ENCODE results near the gene OR7C2. TPM values are rescaled to one million over a fixed set of nuclear protein-coding genes. Genes with fewer than 3 reads are reported as not detected.

The OR7C2 gene
- total RNA-seq, 6 experiments from 2014 or later = not detected

DNA sequence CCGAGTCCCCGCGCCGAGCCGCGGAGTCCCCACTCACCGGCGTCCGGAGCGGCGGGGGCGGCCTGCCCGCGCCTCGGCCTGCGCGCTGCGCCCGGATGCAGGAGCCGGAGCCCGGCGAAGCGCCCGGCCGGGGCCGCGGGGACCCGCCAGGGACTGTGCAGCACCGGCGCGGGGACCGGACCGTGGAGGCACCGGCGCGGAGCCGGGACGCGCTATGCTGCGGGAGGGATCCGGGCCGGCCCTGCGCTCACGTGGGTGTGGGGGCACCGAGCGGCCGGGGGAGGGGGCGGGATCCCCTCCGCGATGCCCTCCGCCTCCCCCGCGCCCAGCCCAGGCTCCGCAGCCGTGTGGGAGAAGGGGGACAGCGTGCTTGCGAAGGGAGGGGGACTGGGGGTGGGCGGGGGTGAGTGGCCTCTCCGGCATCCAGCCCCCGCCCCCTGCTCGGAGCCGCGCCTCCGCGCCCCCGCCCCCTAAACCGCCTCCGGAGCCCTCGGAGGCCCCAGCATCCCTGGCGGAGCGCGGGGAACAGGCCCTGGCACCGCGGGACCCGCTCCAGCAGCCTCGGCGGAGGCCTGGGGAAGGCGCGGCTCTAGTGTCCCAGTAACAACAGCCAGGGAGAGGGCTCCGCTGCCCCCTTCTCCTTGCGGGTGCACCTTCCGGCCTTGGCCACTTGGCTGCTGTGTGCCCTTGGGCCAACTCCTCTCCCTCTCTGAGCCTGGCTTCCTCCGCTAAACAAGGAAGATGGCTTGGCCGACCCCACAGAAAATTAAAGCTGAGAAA, 38.4 kb downstream of the OR7C2 start, which contains the start of gene SLC1A6:
Gene SLC1A6, minus strand, starts transcription at position 389 of the 780 bp plus-strand sequence. CDS start 6,954 bp downstream, outside the sequence.
- ATAC-seq = no peak
- no peak for DNase-seq
- under 1% methylated on average over 12 of the region's 84 CpGs for WGBS (ENCODE audit: insufficient coverage, low coverage, low lambda C conversion rate, missing lambda C conversion rate)
- H3K4me3 ChIP-seq = no peak within 1 kb of the TSS
- H3K4me1 ChIP-seq = no peaks in the 10 kb centered on the region
- H3K27me3 ChIP-seq = no peaks in the 10 kb centered on the region
- intact Hi-C loops (cut with DNase I) = no loop called here
- H3K9me3 ChIP-seq = no peaks in the 10 kb centered on the region
- H3K27ac ChIP-seq = no peak within 1 kb of the TSS
- TF ChIP-seq, protein P1, sequence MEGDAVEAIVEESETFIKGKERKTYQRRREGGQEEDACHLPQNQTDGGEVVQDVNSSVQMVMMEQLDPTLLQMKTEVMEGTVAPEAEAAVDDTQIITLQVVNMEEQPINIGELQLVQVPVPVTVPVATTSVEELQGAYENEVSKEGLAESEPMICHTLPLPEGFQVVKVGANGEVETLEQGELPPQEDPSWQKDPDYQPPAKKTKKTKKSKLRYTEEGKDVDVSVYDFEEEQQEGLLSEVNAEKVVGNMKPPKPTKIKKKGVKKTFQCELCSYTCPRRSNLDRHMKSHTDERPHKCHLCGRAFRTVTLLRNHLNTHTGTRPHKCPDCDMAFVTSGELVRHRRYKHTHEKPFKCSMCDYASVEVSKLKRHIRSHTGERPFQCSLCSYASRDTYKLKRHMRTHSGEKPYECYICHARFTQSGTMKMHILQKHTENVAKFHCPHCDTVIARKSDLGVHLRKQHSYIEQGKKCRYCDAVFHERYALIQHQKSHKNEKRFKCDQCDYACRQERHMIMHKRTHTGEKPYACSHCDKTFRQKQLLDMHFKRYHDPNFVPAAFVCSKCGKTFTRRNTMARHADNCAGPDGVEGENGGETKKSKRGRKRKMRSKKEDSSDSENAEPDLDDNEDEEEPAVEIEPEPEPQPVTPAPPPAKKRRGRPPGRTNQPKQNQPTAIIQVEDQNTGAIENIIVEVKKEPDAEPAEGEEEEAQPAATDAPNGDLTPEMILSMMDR (IDR thresholded peaks at IDR 0.05) = no peak
- no peak for TF ChIP-seq POLR2A (IDR thresholded peaks at IDR 0.05)
- no peaks in the 10 kb centered on the region for H3K36me3 ChIP-seq

DNA sequence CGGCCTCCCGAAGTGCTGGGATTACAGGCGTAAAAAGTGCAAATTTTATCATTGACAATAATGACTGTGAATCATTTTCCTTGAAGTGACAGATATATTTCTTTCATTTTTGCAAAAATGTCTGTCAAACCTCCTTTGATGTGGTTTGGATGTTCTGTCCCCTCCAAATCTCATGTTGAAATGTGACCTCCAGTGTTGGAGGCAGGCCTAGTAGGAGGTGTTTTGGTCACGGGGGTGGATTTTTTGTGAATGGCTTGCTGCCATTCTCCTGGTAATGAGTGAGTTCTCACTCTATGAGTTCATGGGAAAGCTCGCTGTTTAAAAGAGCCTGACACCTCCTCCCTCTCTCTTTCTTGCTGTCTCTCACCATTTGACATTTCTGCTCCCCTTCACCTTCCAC, 43.8 kb downstream of the OR7C2 start:
- H3K27me3 ChIP-seq = no peaks in the 10 kb centered on the region
- H3K4me3 ChIP-seq = no peak overlapping the region
- no peak for DNase-seq
- 57% methylated on average over 4 of the region's 5 CpGs for WGBS (ENCODE audit: insufficient coverage, low coverage, low lambda C conversion rate, missing lambda C conversion rate)
- intact Hi-C loops (cut with DNase I) = no loop called here
- no peaks in the 10 kb centered on the region for H3K36me3 ChIP-seq
- ATAC-seq = no peak
- TF ChIP-seq, protein P1 (IDR thresholded peaks at IDR 0.05) = no peak
- no peak for TF ChIP-seq POLR2A (IDR thresholded peaks at IDR 0.05)
- H3K9me3 ChIP-seq = no peaks in the 10 kb centered on the region
- H3K27ac ChIP-seq = no peak overlapping the region
- H3K4me1 ChIP-seq = no peaks in the 10 kb centered on the region

Other genes with a start within 250 kb of the OR7C2 start
- gene ADGRE2, start 162.9 kb upstream of the OR7C2 start, total RNA-seq = 1 to 10 TPM; 1.6 to 5.7 (median 1.9) TPM
- gene OR7A5, start 106.3 kb upstream of the OR7C2 start, total RNA-seq = not detected
- gene OR7C1, start 106.3 kb upstream of the OR7C2 start, total RNA-seq = under 1 TPM in 1 of 6 experiments, not detected in 5; 0.02 TPM
- not detected for gene OR7A10, start 92.6 kb upstream of the OR7C2 start, total RNA-seq
- not detected for gene OR7A17, start 55.4 kb upstream of the OR7C2 start, total RNA-seq
- gene SLC1A6, start 38.4 kb downstream of the OR7C2 start, total RNA-seq = not detected
- not detected for gene CASP14, start 108.0 kb downstream of the OR7C2 start, total RNA-seq
- gene OR1I1, start 140.7 kb downstream of the OR7C2 start, total RNA-seq = not detected
- 1 to 10 TPM; 2.7 to 7.4 (median 4.6) TPM for gene SYDE1, start 165.9 kb downstream of the OR7C2 start, total RNA-seq